K562 treated with DMSO at 1 percent for 12 hours (cell line): ENCODE data around the gene DCLK3. TPM values are rescaled to one million over a fixed set of nuclear protein-coding genes. Genes with fewer than 3 reads are reported as not detected.

Source experiments
- total RNA-seq: library from RNA; unstranded; fragments of 300-600 nt; gene quantifications from 2 replicates; pipeline ENCODE4 v1.2.3, GENCODE V29; 2022; ENCODE audit not compliant: insufficient read depth

The DCLK3 gene, protein sequence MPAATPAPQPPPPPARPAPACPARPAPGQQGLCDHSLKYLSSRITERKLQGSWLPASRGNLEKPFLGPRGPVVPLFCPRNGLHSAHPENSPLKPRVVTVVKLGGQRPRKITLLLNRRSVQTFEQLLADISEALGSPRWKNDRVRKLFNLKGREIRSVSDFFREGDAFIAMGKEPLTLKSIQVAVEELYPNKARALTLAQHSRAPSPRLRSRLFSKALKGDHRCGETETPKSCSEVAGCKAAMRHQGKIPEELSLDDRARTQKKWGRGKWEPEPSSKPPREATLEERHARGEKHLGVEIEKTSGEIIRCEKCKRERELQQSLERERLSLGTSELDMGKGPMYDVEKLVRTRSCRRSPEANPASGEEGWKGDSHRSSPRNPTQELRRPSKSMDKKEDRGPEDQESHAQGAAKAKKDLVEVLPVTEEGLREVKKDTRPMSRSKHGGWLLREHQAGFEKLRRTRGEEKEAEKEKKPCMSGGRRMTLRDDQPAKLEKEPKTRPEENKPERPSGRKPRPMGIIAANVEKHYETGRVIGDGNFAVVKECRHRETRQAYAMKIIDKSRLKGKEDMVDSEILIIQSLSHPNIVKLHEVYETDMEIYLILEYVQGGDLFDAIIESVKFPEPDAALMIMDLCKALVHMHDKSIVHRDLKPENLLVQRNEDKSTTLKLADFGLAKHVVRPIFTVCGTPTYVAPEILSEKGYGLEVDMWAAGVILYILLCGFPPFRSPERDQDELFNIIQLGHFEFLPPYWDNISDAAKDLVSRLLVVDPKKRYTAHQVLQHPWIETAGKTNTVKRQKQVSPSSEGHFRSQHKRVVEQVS
- not detected in 2 replicates for total RNA-seq

DNA sequence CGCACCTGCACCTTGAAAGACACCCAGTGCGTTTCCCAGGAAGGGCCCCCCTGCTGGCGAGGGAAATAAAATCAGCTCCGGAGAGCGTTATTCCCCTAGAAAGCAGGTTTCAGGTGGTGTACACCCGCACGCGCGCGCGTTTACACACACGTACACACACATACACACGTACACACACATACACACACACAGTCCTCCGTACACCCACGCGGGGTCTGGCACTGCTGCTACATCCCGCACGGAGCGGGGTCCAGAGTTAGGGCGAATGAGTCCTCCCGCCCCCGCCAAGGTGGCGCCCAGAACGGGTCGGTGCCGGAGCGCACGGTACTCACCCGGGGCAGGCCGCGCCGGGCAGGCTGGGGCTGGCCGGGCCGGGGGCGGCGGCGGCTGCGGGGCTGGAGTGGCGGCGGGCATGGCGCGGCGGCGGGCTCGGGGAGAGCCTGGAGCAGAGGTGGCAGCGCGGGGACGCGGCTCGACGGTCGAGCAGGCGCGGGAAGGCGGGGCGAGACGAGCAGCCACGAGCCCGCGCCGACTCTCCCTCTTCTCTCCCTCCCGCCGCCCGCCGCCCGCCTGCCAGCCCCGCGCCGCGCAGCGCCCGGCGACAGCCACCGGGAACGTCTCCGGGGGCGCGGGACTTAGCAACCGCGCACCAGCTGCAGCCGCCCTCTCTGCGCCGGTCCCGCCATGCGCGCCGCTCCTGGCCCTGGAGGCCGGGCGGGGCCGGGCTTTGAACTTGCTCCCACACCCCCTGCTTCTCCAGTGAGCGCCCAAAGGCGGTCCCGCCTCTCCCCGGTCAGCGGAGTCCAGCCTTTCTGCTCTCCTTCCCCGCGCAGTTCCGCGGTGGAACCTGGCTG lies at the start of gene DCLK3:
TSS of gene DCLK3 (minus strand) at position 704 of the 854 bp plus-strand sequence. CDS start at position 414, 290 bp downstream.

Other genes starting within 250 kb of the DCLK3 start
- 1.5 and 16.3 TPM in 2 replicates for gene TRANK1, start 180.5 kb upstream of the DCLK3 start, total RNA-seq
- 6.0 and 16.3 TPM in 2 replicates for gene EPM2AIP1, start 228.6 kb upstream of the DCLK3 start, total RNA-seq
- 47.4 and 52.1 TPM in 2 replicates for gene MLH1, start 229.0 kb upstream of the DCLK3 start, total RNA-seq